ENCODE results near the gene NCF2.
A peak's percentile ranks its signal among the peaks of the same experiment; 100 is the strongest.
"Not testable (repeated sequence)": the region's sequence is repeated elsewhere in the genome, so short reads cannot be mapped to it uniquely, and the experiment has no call there.

Gene NCF2

GRCh38 chr1:183619781-183620180 lies 29.5 kb upstream of the NCF2 start:
- Histone ChIP-seq H3K4me1 (ENCODE audit: control insufficient read depth in 1 of 2, insufficient read depth in 1 of 2, low read depth in 1 of 2, low read length in 1 of 2) (peaks cover 16 to 33% of the 10 kb centered on the region in 2 experiments), H3K36me3 (peaks cover 20% of the 10 kb centered on the region), H3K9me3 (no peaks in the 10 kb centered on the region), H3K4me3 (ENCODE audit: low read depth in 1 of 2, low read length in 1 of 2) (no peak overlapping the region), H3K27me3 (no peaks in the 10 kb centered on the region), H3K27ac (peak overlapping the region; percentile 19)
- TF ChIP-seq CTCF (IDR thresholded peaks at IDR 0.05): no peak

GRCh38 chr1:183618202-183618601 lies 27.9 kb upstream of the NCF2 start:
- H3K4me1 ChIP-seq (ENCODE audit: control insufficient read depth in 1 of 2, insufficient read depth in 1 of 2, low read depth in 1 of 2, low read length in 1 of 2): peaks cover 16 to 24% of the 10 kb centered on the region in 2 experiments
- not testable (repeated sequence) for H3K9me3 ChIP-seq; H3K27me3 ChIP-seq; H3K36me3 ChIP-seq; H3K27ac ChIP-seq; H3K4me3 ChIP-seq (ENCODE audit: low read depth in 1 of 2, low read length in 1 of 2)

- not testable (repeated sequence) for H3K9me3 ChIP-seq
- peak overlapping the region; percentile 98 for H3K27ac ChIP-seq
Measured at GRCh38 chr1:183612975-183613374, 22.7 kb upstream of the NCF2 start.

GRCh38 chr1:183612407-183612806 lies 22.1 kb upstream of the NCF2 start:
- peaks cover 8% of the 10 kb centered on the region for H3K36me3 ChIP-seq
- H3K4me3 ChIP-seq (ENCODE audit: low read depth in 1 of 2, low read length in 1 of 2): no peak overlapping the region
- TF ChIP-seq CTCF (IDR thresholded peaks at IDR 0.05): no peak
- no peaks in the 10 kb centered on the region for H3K27me3 ChIP-seq
- no peaks in the 10 kb centered on the region for H3K9me3 ChIP-seq
- H3K4me1 ChIP-seq (ENCODE audit: control insufficient read depth in 1 of 2, insufficient read depth in 1 of 2, low read depth in 1 of 2, low read length in 1 of 2): peaks cover 32 to 50% of the 10 kb centered on the region in 2 experiments
- peak overlapping the region; percentile 98 for H3K27ac ChIP-seq

More at GRCh38 chr1:183612975-183613374, 22.7 kb upstream of the NCF2 start:
- H3K4me3 ChIP-seq (ENCODE audit: low read depth in 1 of 2, low read length in 1 of 2); H3K36me3 ChIP-seq; H3K27me3 ChIP-seq: not testable (repeated sequence)
- H3K4me1 ChIP-seq (ENCODE audit: control insufficient read depth in 1 of 2, insufficient read depth in 1 of 2, low read depth in 1 of 2, low read length in 1 of 2): peaks cover 26 to 44% of the 10 kb centered on the region in 2 experiments

- Histone ChIP-seq H3K4me1 (ENCODE audit: control insufficient read depth in 1 of 2, insufficient read depth in 1 of 2, low read depth in 1 of 2, low read length in 1 of 2) (peaks cover 45 to 64% of the 10 kb centered on the region in 2 experiments), H3K36me3 (peaks cover 8% of the 10 kb centered on the region), H3K27ac (peak overlapping the region; percentile 98), H3K4me3 (ENCODE audit: low read depth in 1 of 2, low read length in 1 of 2) (no peak overlapping the region), H3K9me3 (no peaks in the 10 kb centered on the region), H3K27me3 (no peaks in the 10 kb centered on the region)
- TF ChIP-seq CTCF (IDR thresholded peaks at IDR 0.05): no peak
Measured at GRCh38 chr1:183611021-183611420, 20.8 kb upstream of the NCF2 start.

- Histone ChIP-seq H3K27me3 (no peaks in the 10 kb centered on the region), H3K27ac (peak overlapping the region; percentile 98)
Measured at GRCh38 chr1:183609759-183610452, 19.6 kb upstream of the NCF2 start.

More at GRCh38 chr1:183609759-183610452, 19.6 kb upstream of the NCF2 start:
- peak overlapping the region in 1 of 2 experiments; percentile 64 for H3K4me3 ChIP-seq (ENCODE audit: low read depth in 1 of 2, low read length in 1 of 2)
- H3K36me3 ChIP-seq: peaks cover 8% of the 10 kb centered on the region
- no peak for TF ChIP-seq CTCF (IDR thresholded peaks at IDR 0.05)
- no peaks in the 10 kb centered on the region for H3K9me3 ChIP-seq
- H3K4me1 ChIP-seq (ENCODE audit: control insufficient read depth in 1 of 2, insufficient read depth in 1 of 2, low read depth in 1 of 2, low read length in 1 of 2): peaks cover 57 to 75% of the 10 kb centered on the region in 2 experiments
